GM19438 (cell line): ENCODE measurements around the gene SPRED1.

Experiments
- ATAC-seq: cut with Tn5 transposase; IDR thresholded peaks from one replicate; pipeline ENCODE4 v1.9.1; 2021; ENCODE audit warnings: low read depth; ENCODE audit not compliant: unreplicated experiment

SPRED1 gene

GRCh38 chr15:38252481-38253350 is at the start of gene SPRED1:
Gene SPRED1, plus strand, starts transcription at chr15:38252836. Its CDS starts 350 bp downstream, at chr15:38253186.
- ATAC-seq = peak; percentile 34

- no peak for ATAC-seq
These were observed 46.9 kb upstream of the SPRED1 start for GRCh38 chr15:38205526-38206272.

- ATAC-seq = no peak
These were observed 45.0 kb upstream of the SPRED1 start for GRCh38 chr15:38207621-38208020.

- ATAC-seq = no peak
These were observed 44.4 kb upstream of the SPRED1 start for GRCh38 chr15:38208206-38208605.

- ATAC-seq = no peak
These were observed 43.9 kb upstream of the SPRED1 start for GRCh38 chr15:38208779-38209178.

GRCh38 chr15:38211249-38211648 is 41.4 kb upstream of the SPRED1 start:
- ATAC-seq = no peak

GRCh38 chr15:38211811-38212210 is 40.8 kb upstream of the SPRED1 start:
- ATAC-seq = no peak

- no peak for ATAC-seq
These were observed 39.8 kb upstream of the SPRED1 start for GRCh38 chr15:38212729-38213351.

GRCh38 chr15:38213356-38213755 is 39.3 kb upstream of the SPRED1 start:
- no peak for ATAC-seq

GRCh38 chr15:38215707-38216106 is 36.9 kb upstream of the SPRED1 start:
- no peak for ATAC-seq

- no peak for ATAC-seq
These were observed 35.9 kb upstream of the SPRED1 start for GRCh38 chr15:38216763-38217162.

GRCh38 chr15:38217191-38217595 is 35.4 kb upstream of the SPRED1 start:
- no peak for ATAC-seq

GRCh38 chr15:38217788-38218609 is 34.6 kb upstream of the SPRED1 start:
- no peak for ATAC-seq

GRCh38 chr15:38220606-38221273 is 31.9 kb upstream of the SPRED1 start:
- ATAC-seq = no peak

GRCh38 chr15:38224486-38224885 is 28.1 kb upstream of the SPRED1 start:
- no peak for ATAC-seq

- ATAC-seq = no peak
These were observed 27.3 kb upstream of the SPRED1 start for GRCh38 chr15:38225381-38225780.

GRCh38 chr15:38226608-38227266 is 25.9 kb upstream of the SPRED1 start:
- no peak for ATAC-seq

- no peak for ATAC-seq
These were observed 24.7 kb upstream of the SPRED1 start for GRCh38 chr15:38227941-38228340.

GRCh38 chr15:38228618-38229017 is 24.0 kb upstream of the SPRED1 start:
- no peak for ATAC-seq
